ENCODE measurements around the gene SAT2. TPM values are rescaled to one million over a fixed set of nuclear protein-coding genes. Genes with fewer than 3 reads are reported as not detected.

SAT2 gene
- total RNA-seq, 1 experiment from 2014 or later = 37.4 TPM

Other genes with a start within 250 kb of the SAT2 start
- 0.62 and 0.67 TPM in 2 replicates for gene TNK1, start 246.7 kb downstream of the SAT2 start, total RNA-seq (2014; rRNA removed; shearing (Covaris generic))
- 17.0 and 29.2 TPM in 2 replicates for gene PLSCR3, start 233.3 kb downstream of the SAT2 start, total RNA-seq (2014; rRNA removed; shearing (Covaris generic))
- gene TMEM256, start 223.7 kb downstream of the SAT2 start, total RNA-seq (2014; rRNA removed; shearing (Covaris generic)) = 122 and 146 TPM in 2 replicates
- 8.9 and 16.5 TPM in 2 replicates for gene NLGN2, start 220.0 kb downstream of the SAT2 start, total RNA-seq (2014; rRNA removed; shearing (Covaris generic))
- gene SPEM1, start 207.5 kb downstream of the SAT2 start, total RNA-seq (2014; rRNA removed; shearing (Covaris generic)) = not detected in 2 replicates
- gene SPEM2, start 202.2 kb downstream of the SAT2 start, total RNA-seq (2014; rRNA removed; shearing (Covaris generic)) = not detected in 2 replicates
- not detected in 2 replicates for gene SPEM3, start 199.0 kb downstream of the SAT2 start, total RNA-seq (2014; rRNA removed; shearing (Covaris generic))
- 5.3 and 10.0 TPM in 2 replicates for gene TMEM102, start 192.4 kb downstream of the SAT2 start, total RNA-seq (2014; rRNA removed; shearing (Covaris generic))
- gene FGF11, start 188.3 kb downstream of the SAT2 start, total RNA-seq (2014; rRNA removed; shearing (Covaris generic)) = 3.7 and 5.0 TPM in 2 replicates
- gene CHRNB1, start 182.8 kb downstream of the SAT2 start, total RNA-seq (2014; rRNA removed; shearing (Covaris generic)) = 10.7 and 16.6 TPM in 2 replicates
- 13.9 and 26.7 TPM in 2 replicates for gene ZBTB4, start 148.2 kb downstream of the SAT2 start, total RNA-seq (2014; rRNA removed; shearing (Covaris generic))
- not detected in 2 replicates for gene SLC35G6, start 146.4 kb downstream of the SAT2 start, total RNA-seq (2014; rRNA removed; shearing (Covaris generic))
- 15.2 and 26.1 TPM in 2 replicates for gene POLR2A, start 143.5 kb downstream of the SAT2 start, total RNA-seq (2014; rRNA removed; shearing (Covaris generic))
- 13.3 and 20.3 TPM in 2 replicates for gene TNFSF12, start 78.8 kb downstream of the SAT2 start, total RNA-seq (2014; rRNA removed; shearing (Covaris generic))
- 3.2 and 4.2 TPM in 2 replicates for gene TNFSF13, start 69.1 kb downstream of the SAT2 start, total RNA-seq (2014; rRNA removed; shearing (Covaris generic))
- gene SENP3, start 65.9 kb downstream of the SAT2 start, total RNA-seq (2014; rRNA removed; shearing (Covaris generic)) = 75.1 and 88.2 TPM in 2 replicates
- 120 and 147 TPM in 2 replicates for gene CD68, start 48.2 kb downstream of the SAT2 start, total RNA-seq (2014; rRNA removed; shearing (Covaris generic))
- gene MPDU1, start 44.0 kb downstream of the SAT2 start, total RNA-seq (2014; rRNA removed; shearing (Covaris generic)) = 216 and 398 TPM in 2 replicates
- gene SOX15, start 37.7 kb downstream of the SAT2 start, total RNA-seq (2014; rRNA removed; shearing (Covaris generic)) = not detected in 2 replicates
- 28.3 and 51.7 TPM in 2 replicates for gene FXR2, start 12.9 kb downstream of the SAT2 start, total RNA-seq (2014; rRNA removed; shearing (Covaris generic))
- not detected in 2 replicates for gene SHBG, start 2.3 kb upstream of the SAT2 start, total RNA-seq (2014; rRNA removed; shearing (Covaris generic))
- 0.10 TPM in 1 of 2 replicates, not detected in the other for gene ATP1B2, start 23.1 kb upstream of the SAT2 start, total RNA-seq (2014; rRNA removed; shearing (Covaris generic))
- 73.1 and 79.1 TPM in 2 replicates for gene TP53, start 59.7 kb upstream of the SAT2 start, total RNA-seq (2014; rRNA removed; shearing (Covaris generic))
- 14.2 and 20.3 TPM in 2 replicates for gene WRAP53, start 60.7 kb upstream of the SAT2 start, total RNA-seq (2014; rRNA removed; shearing (Covaris generic))
- 1.1 TPM in 2 replicates for gene EFNB3, start 77.4 kb upstream of the SAT2 start, total RNA-seq (2014; rRNA removed; shearing (Covaris generic))
- 0.02 TPM in 1 of 2 replicates, not detected in the other for gene DNAH2, start 89.9 kb upstream of the SAT2 start, total RNA-seq (2014; rRNA removed; shearing (Covaris generic))
- 0.59 and 3.2 TPM in 2 replicates for gene KDM6B, start 206.4 kb upstream of the SAT2 start, total RNA-seq (2014; rRNA removed; shearing (Covaris generic))
- 0.49 TPM in 1 of 2 replicates, not detected in the other for gene TMEM88, start 227.2 kb upstream of the SAT2 start, total RNA-seq (2014; rRNA removed; shearing (Covaris generic))
- gene NAA38, start 229.7 kb upstream of the SAT2 start, total RNA-seq (2014; rRNA removed; shearing (Covaris generic)) = 49.4 and 68.2 TPM in 2 replicates
- 6.6 and 14.2 TPM in 2 replicates for gene CYB5D1, start 230.2 kb upstream of the SAT2 start, total RNA-seq (2014; rRNA removed; shearing (Covaris generic))

Data from M059J (cell line).